Endothelial cell (in vitro differentiated cells): Measurements from ENCODE around the gene ANKRD16. TPM values are rescaled to one million over a fixed set of nuclear protein-coding genes. Genes with fewer than 3 reads are reported as not detected.
"Not testable (repeated sequence)": the region's sequence is repeated elsewhere in the genome, so short reads cannot be mapped to it uniquely, and the experiment has no call there.

Source experiments
- DNase-seq: peaks from one replicate; pipeline ENCODE4 v3.0.0; 2021; ENCODE audit warnings: low spot score
- H3K27ac Mint-ChIP-seq: one replicate; pipeline ENCODE4 v1.8.0; 2021; ENCODE audit warnings: mixed read lengths, inconsistent platforms; ENCODE audit not compliant: unreplicated experiment
- H3K27me3 Mint-ChIP-seq: one replicate; pipeline ENCODE4 v1.8.0; 2021; ENCODE audit warnings: mild to moderate bottlenecking, moderate library complexity, mixed read lengths, inconsistent platforms; ENCODE audit not compliant: unreplicated experiment
- H3K36me3 Mint-ChIP-seq: one replicate; pipeline ENCODE4 v1.8.0; 2021; ENCODE audit warnings: mild to moderate bottlenecking, low read depth, mixed read lengths, inconsistent platforms; ENCODE audit not compliant: unreplicated experiment
- H3K4me1 Mint-ChIP-seq: one replicate; pipeline ENCODE4 v1.8.0; 2021; ENCODE audit warnings: mild to moderate bottlenecking, mixed read lengths, inconsistent platforms; ENCODE audit not compliant: unreplicated experiment
- H3K4me3 Mint-ChIP-seq: one replicate; pipeline ENCODE4 v1.8.0; 2021; ENCODE audit warnings: mild to moderate bottlenecking, mixed read lengths, inconsistent platforms; ENCODE audit not compliant: unreplicated experiment
- H3K9me3 Mint-ChIP-seq: one replicate; pipeline ENCODE4 v1.8.0; 2021; ENCODE audit warnings: mixed read lengths, inconsistent platforms; ENCODE audit not compliant: unreplicated experiment
- CTCF ChIP-seq: fragments of 200-600 bp; sonication (generic); IDR thresholded peaks from one replicate; pipeline ENCODE4 v1.5.0; 2021; ENCODE audit warnings: antibody characterized with exemption; ENCODE audit not compliant: unreplicated experiment
- total RNA-seq: library from RNA; stranded (reverse); fragmentation: NEBNext Ultra II Directional; extraction: Animal tissue kit (Norgen Biotek cat#: 25700); gene quantifications from one replicate; pipeline ENCODE4 v1.2.1, GENCODE V29; 2021; ENCODE audit not compliant: unreplicated experiment

ANKRD16 gene
- total RNA-seq, 1 donor from 2014 or later: 6.6 TPM

GRCh38 chr10:5915451-5915850 lies 25.8 kb upstream of the ANKRD16 start:
- TF ChIP-seq CTCF: no peak
- no peaks in the 10 kb centered on the region for H3K9me3 Mint-ChIP-seq
- H3K27ac Mint-ChIP-seq: no peak overlapping the region
- H3K27me3 Mint-ChIP-seq: peaks cover 2% of the 10 kb centered on the region
- DNase-seq: no peak
- H3K36me3 Mint-ChIP-seq: peaks cover 71% of the 10 kb centered on the region
- H3K4me3 Mint-ChIP-seq: peak overlapping the region; percentile 50
- H3K4me1 Mint-ChIP-seq: no peaks in the 10 kb centered on the region

- Mint-ChIP-seq H3K9me3 (no peaks in the 10 kb centered on the region), H3K4me3 (no peak overlapping the region), H3K4me1 (no peaks in the 10 kb centered on the region), H3K36me3 (peaks cover 65% of the 10 kb centered on the region), H3K27ac (no peak overlapping the region), H3K27me3 (peaks cover 4% of the 10 kb centered on the region)
- DNase-seq: no peak
- TF ChIP-seq CTCF: no peak
These were observed 24.0 kb upstream of the ANKRD16 start for GRCh38 chr10:5913736-5914135.

- Mint-ChIP-seq H3K9me3 (no peaks in the 10 kb centered on the region), H3K27me3 (peaks cover 4% of the 10 kb centered on the region), H3K36me3 (peaks cover 59% of the 10 kb centered on the region), H3K27ac (no peak overlapping the region), H3K4me1 (no peaks in the 10 kb centered on the region), H3K4me3 (peak overlapping the region; percentile 24)
- TF ChIP-seq CTCF: no peak
- no peak for DNase-seq
These were observed 22.0 kb upstream of the ANKRD16 start for GRCh38 chr10:5911670-5912069.

GRCh38 chr10:5910323-5911100 lies 20.8 kb upstream of the ANKRD16 start:
- Mint-ChIP-seq H3K27me3 (peaks cover 2% of the 10 kb centered on the region), H3K9me3 (no peaks in the 10 kb centered on the region), H3K36me3 (peaks cover 50% of the 10 kb centered on the region), H3K27ac (no peak overlapping the region), H3K4me3 (no peak overlapping the region), H3K4me1 (peaks cover 5% of the 10 kb centered on the region)
- TF ChIP-seq CTCF: no peak
- no peak for DNase-seq

- peaks cover 39% of the 10 kb centered on the region for H3K36me3 Mint-ChIP-seq
- not testable (repeated sequence) for H3K27ac Mint-ChIP-seq, H3K27me3 Mint-ChIP-seq, H3K4me1 Mint-ChIP-seq, DNase-seq, H3K9me3 Mint-ChIP-seq
- peak overlapping the region; percentile 67 for H3K4me3 Mint-ChIP-seq
These were observed 19.0 kb upstream of the ANKRD16 start for GRCh38 chr10:5908676-5909075.
